HEK293 (cell line): ENCODE results near the gene SYAP1.

Experiments used
- PBX3 ChIP-seq: sonication (generic); formaldehyde crosslinking; IDR thresholded peaks from 2 replicates; pipeline ENCODE4 v1.8.1; 2022; ENCODE audit warnings: mild to moderate bottlenecking, moderate library complexity, missing genetic modification reagents
- ZFP37 ChIP-seq: fragments of 450-650 bp; formaldehyde crosslinking; IDR thresholded peaks from 2 replicates; pipeline ENCODE4 v1.5.1; 2016; ENCODE audit warnings: missing biosample characterization, missing genetic modification characterization
- ZNF221 ChIP-seq: fragments of 450-650 bp; formaldehyde crosslinking; IDR thresholded peaks from 2 replicates; pipeline ENCODE4 v1.5.1; 2017; ENCODE audit warnings: missing biosample characterization, missing genetic modification characterization, borderline replicate concordance
- ZNF335 ChIP-seq: fragments of 450-650 bp; formaldehyde crosslinking; conservative IDR thresholded peaks from 2 replicates; pipeline ENCODE4 v1.5.1; 2016; ENCODE audit warnings: missing biosample characterization, missing genetic modification characterization
- ZNF521 ChIP-seq: fragments of 450-650 bp; formaldehyde crosslinking; IDR thresholded peaks from 2 replicates; pipeline ENCODE4 v1.5.1; 2017; ENCODE audit warnings: missing biosample characterization, mild to moderate bottlenecking, missing genetic modification characterization
- TF ChIP-seq, protein P1 (sequence below): fragments of 450-650 bp; formaldehyde crosslinking; IDR thresholded peaks from 2 replicates; pipeline ENCODE4 v1.5.1; 2016; ENCODE audit warnings: missing biosample characterization, missing genetic modification characterization
- TF ChIP-seq, protein P2 (sequence below): fragments of 450-650 bp; formaldehyde crosslinking; IDR thresholded peaks from 2 replicates; pipeline ENCODE4 v1.5.1; 2016; ENCODE audit warnings: missing biosample characterization, missing genetic modification characterization
- TF ChIP-seq, protein P3 (sequence below): fragments of 450-650 bp; formaldehyde crosslinking; IDR thresholded peaks from 2 replicates; pipeline ENCODE4 v1.5.1; 2016; ENCODE audit warnings: missing biosample characterization, missing genetic modification characterization

DNA sequence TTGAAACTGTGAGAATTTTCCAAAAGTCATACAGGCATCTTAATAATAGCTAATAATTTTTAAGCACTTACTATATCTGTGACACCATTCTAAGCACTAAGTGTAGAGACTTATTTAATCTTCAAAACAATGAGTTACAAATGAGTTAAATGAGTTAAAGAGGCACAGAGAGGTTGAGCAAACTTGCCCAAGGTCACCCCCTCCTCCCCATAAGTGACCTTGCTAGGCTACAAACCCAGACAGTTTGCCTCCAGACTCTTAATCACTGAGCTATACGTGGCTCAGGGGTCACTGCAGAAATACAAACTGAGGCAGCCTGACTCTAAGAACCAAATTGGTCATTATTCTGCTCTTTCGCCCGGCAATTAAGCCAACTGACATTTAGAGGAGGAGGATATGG lies 22.5 kb upstream of the SYAP1 start:
- TF ChIP-seq, protein P1, sequence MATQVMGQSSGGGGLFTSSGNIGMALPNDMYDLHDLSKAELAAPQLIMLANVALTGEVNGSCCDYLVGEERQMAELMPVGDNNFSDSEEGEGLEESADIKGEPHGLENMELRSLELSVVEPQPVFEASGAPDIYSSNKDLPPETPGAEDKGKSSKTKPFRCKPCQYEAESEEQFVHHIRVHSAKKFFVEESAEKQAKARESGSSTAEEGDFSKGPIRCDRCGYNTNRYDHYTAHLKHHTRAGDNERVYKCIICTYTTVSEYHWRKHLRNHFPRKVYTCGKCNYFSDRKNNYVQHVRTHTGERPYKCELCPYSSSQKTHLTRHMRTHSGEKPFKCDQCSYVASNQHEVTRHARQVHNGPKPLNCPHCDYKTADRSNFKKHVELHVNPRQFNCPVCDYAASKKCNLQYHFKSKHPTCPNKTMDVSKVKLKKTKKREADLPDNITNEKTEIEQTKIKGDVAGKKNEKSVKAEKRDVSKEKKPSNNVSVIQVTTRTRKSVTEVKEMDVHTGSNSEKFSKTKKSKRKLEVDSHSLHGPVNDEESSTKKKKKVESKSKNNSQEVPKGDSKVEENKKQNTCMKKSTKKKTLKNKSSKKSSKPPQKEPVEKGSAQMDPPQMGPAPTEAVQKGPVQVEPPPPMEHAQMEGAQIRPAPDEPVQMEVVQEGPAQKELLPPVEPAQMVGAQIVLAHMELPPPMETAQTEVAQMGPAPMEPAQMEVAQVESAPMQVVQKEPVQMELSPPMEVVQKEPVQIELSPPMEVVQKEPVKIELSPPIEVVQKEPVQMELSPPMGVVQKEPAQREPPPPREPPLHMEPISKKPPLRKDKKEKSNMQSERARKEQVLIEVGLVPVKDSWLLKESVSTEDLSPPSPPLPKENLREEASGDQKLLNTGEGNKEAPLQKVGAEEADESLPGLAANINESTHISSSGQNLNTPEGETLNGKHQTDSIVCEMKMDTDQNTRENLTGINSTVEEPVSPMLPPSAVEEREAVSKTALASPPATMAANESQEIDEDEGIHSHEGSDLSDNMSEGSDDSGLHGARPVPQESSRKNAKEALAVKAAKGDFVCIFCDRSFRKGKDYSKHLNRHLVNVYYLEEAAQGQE (tag by site-specific recombination): no peak
- no peak for TF ChIP-seq ZFP37 (tag by site-specific recombination)
- no peak for TF ChIP-seq PBX3
- TF ChIP-seq ZNF221: no peak
- no peak for TF ChIP-seq ZNF521 (tag by site-specific recombination)
- TF ChIP-seq, protein P2, sequence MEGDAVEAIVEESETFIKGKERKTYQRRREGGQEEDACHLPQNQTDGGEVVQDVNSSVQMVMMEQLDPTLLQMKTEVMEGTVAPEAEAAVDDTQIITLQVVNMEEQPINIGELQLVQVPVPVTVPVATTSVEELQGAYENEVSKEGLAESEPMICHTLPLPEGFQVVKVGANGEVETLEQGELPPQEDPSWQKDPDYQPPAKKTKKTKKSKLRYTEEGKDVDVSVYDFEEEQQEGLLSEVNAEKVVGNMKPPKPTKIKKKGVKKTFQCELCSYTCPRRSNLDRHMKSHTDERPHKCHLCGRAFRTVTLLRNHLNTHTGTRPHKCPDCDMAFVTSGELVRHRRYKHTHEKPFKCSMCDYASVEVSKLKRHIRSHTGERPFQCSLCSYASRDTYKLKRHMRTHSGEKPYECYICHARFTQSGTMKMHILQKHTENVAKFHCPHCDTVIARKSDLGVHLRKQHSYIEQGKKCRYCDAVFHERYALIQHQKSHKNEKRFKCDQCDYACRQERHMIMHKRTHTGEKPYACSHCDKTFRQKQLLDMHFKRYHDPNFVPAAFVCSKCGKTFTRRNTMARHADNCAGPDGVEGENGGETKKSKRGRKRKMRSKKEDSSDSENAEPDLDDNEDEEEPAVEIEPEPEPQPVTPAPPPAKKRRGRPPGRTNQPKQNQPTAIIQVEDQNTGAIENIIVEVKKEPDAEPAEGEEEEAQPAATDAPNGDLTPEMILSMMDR: no peak
- TF ChIP-seq ZNF335 (tag by site-specific recombination): no peak
- TF ChIP-seq, protein P3, sequence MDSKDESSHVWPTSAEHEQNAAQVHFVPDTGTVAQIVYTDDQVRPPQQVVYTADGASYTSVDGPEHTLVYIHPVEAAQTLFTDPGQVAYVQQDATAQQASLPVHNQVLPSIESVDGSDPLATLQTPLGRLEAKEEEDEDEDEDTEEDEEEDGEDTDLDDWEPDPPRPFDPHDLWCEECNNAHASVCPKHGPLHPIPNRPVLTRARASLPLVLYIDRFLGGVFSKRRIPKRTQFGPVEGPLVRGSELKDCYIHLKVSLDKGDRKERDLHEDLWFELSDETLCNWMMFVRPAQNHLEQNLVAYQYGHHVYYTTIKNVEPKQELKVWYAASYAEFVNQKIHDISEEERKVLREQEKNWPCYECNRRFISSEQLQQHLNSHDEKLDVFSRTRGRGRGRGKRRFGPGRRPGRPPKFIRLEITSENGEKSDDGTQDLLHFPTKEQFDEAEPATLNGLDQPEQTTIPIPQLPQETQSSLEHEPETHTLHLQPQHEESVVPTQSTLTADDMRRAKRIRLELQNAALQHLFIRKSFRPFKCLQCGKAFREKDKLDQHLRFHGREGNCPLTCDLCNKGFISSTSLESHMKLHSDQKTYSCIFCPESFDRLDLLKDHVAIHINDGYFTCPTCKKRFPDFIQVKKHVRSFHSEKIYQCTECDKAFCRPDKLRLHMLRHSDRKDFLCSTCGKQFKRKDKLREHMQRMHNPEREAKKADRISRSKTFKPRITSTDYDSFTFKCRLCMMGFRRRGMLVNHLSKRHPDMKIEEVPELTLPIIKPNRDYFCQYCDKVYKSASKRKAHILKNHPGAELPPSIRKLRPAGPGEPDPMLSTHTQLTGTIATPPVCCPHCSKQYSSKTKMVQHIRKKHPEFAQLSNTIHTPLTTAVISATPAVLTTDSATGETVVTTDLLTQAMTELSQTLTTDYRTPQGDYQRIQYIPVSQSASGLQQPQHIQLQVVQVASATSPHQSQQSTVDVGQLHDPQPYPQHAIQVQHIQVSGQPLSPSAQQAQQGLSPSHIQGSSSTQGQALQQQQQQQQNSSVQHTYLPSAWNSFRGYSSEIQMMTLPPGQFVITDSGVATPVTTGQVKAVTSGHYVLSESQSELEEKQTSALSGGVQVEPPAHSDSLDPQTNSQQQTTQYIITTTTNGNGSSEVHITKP (tag by site-specific recombination): no peak
